H1 (cell line): ENCODE measurements around the gene AGPS. TPM values are rescaled to one million over a fixed set of nuclear protein-coding genes. Genes with fewer than 3 reads are reported as not detected.
A peak's percentile ranks its signal among the peaks of the same experiment; 100 is the strongest.

Source experiments
- ASH2L ChIP-seq: fragments of 200-600, 300-600 bp; sonication (generic); IDR thresholded peaks from one replicate; pipeline ENCODE4 v1.7.1; 2017; ENCODE audit warnings: low read length
- FOSL1 ChIP-seq: IDR thresholded peaks from 2 replicates; pipeline ENCODE4 v1.6.1; 2011; ENCODE audit warnings: mild to moderate bottlenecking, low read depth, low read length, moderate library complexity; ENCODE audit not compliant: insufficient read depth
- KDM1A ChIP-seq: fragments of 200-600, 300-600 bp; sonication (generic); IDR thresholded peaks from 2 replicates; pipeline ENCODE4 v1.7.1; 2016; ENCODE audit warnings: mild to moderate bottlenecking, low read length, borderline replicate concordance
- KDM5A ChIP-seq: fragments of 200-600 bp; IDR thresholded peaks from 2 replicates; pipeline ENCODE4 v1.7.1; 2012; ENCODE audit warnings: mild to moderate bottlenecking, low read length, inconsistent platforms, mixed read lengths
- NRF1 ChIP-seq: IDR thresholded peaks from 2 replicates; pipeline ENCODE4 v1.6.1; 2011; ENCODE audit warnings: mild to moderate bottlenecking, low read depth, low read length, improper control_type of control experiment
- RBBP5 ChIP-seq: IDR thresholded peaks from 2 replicates; pipeline ENCODE4 v1.7.1; 2012; ENCODE audit warnings: low read depth, mild to moderate bottlenecking, inconsistent platforms, low read length, moderate library complexity, borderline replicate concordance
- TEAD4 ChIP-seq: IDR thresholded peaks from 2 replicates; pipeline ENCODE4 v1.6.1; 2012; ENCODE audit warnings: low read depth, low read length, inconsistent platforms, mixed read lengths
- polyA plus RNA-seq, 7 experiments: library from polyadenylated mRNA; depleted of rRNA in 3 of 7; stranded (reverse) in 5 of 7; unstranded in 2 of 7; fragments of >200 nt in 5 of 7; fragments of 200-250 nt in 2 of 7; gene quantifications; 1 replicate in 5 of 7; 2 replicates in 1 of 7; 4 replicates in 1 of 7; pipeline versions ENCODE4 v1.2.1 to v1.2.3, GENCODE V29; 2011 to 2013; ENCODE audit warnings: missing spikeins in 2 of 7, mixed read lengths in 2 of 7
- total RNA-seq: library from RNA; stranded (reverse); fragmentation: NEBNext Ultra II Directional; extraction: Animal tissue kit (Norgen Biotek cat#: 25700); gene quantifications from 2 replicates; pipeline ENCODE4 v1.2.1, GENCODE V29; 2021
- TF ChIP-seq, protein P1 (sequence below): IDR thresholded peaks from 2 replicates; pipeline ENCODE4 v1.6.1; 2012; ENCODE audit warnings: low read length, inconsistent platforms
- TF ChIP-seq, protein P2 (sequence below): IDR thresholded peaks from 2 replicates; pipeline ENCODE4 v1.6.1; 2011; ENCODE audit warnings: low read length, improper control_type of control experiment

Gene AGPS
- total and polyA plus RNA-seq, 2 of the 8 experiments (the other 6 are each of a cell fraction or from before 2014, with no cell fraction given), result 7.3 to 57.8 TPM

DNA sequence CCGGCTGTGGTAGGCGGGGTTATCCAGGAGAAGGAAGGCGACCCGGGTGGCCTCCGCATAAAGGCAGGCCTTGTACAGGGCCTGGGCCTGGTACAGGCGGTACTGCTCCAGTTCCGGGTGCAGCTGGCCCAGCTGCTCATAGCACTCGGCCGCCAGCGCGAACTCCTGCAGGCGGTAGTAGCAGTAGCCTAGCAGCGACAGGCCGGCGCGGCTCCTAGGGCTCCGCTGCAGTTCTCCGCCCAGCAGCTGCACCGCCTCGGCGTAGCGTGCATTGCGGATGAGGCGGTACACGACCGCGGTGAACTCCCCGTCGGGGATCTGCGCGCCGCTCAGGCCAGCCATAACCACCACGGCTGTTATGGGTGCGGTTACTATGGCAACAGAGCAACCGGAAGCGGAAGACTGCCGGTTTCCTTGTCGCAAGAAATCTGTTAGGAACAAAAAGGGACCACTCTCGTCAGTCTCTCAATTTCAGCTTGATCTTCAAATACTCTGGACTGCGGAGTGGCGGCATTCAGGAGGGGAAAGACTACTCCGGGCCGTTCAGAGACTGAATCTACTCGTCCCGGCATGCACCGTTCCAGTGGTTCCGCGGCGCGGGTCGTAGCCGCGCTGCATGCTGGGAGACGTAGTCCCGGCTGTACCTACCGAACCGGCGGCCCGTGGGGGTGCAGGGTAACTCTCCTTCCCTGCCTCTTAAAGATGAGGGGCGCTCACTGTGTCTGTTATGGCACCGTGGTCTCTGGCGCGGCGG is 160.0 kb downstream of the AGPS start (continued):
- TF ChIP-seq, protein P1, sequence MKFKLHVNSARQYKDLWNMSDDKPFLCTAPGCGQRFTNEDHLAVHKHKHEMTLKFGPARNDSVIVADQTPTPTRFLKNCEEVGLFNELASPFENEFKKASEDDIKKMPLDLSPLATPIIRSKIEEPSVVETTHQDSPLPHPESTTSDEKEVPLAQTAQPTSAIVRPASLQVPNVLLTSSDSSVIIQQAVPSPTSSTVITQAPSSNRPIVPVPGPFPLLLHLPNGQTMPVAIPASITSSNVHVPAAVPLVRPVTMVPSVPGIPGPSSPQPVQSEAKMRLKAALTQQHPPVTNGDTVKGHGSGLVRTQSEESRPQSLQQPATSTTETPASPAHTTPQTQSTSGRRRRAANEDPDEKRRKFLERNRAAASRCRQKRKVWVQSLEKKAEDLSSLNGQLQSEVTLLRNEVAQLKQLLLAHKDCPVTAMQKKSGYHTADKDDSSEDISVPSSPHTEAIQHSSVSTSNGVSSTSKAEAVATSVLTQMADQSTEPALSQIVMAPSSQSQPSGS, result no peak
- TF ChIP-seq, protein P2, sequence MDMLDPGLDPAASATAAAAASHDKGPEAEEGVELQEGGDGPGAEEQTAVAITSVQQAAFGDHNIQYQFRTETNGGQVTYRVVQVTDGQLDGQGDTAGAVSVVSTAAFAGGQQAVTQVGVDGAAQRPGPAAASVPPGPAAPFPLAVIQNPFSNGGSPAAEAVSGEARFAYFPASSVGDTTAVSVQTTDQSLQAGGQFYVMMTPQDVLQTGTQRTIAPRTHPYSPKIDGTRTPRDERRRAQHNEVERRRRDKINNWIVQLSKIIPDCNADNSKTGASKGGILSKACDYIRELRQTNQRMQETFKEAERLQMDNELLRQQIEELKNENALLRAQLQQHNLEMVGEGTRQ, result no peak
- TF ChIP-seq FOSL1 (no peak), ASH2L (peak; percentile 95), KDM5A (no peak), NRF1 (no peak), TEAD4 (peak; percentile 52; the same call in 1 of the 2 replicates), RBBP5 (peak; percentile 91), KDM1A (no peak)
